A549 treated with GW870086 at 1 μM for 4 hours (cell line): ENCODE measurements around the gene RCOR2. TPM values are rescaled to one million over a fixed set of nuclear protein-coding genes. Genes with fewer than 3 reads are reported as not detected.

Experiments used
- total RNA-seq: library from RNA; stranded (reverse); fragments of 200-300 nt; extraction: Qiagen RNA extraction; gene quantifications from 5 replicates; pipeline ENCODE4 v1.2.3, GENCODE V29; 2022; ENCODE audit warnings: low read depth

RCOR2 gene
- 0.70 to 1.2 TPM (median 1.0 TPM) in 5 replicates for total RNA-seq

DNA sequence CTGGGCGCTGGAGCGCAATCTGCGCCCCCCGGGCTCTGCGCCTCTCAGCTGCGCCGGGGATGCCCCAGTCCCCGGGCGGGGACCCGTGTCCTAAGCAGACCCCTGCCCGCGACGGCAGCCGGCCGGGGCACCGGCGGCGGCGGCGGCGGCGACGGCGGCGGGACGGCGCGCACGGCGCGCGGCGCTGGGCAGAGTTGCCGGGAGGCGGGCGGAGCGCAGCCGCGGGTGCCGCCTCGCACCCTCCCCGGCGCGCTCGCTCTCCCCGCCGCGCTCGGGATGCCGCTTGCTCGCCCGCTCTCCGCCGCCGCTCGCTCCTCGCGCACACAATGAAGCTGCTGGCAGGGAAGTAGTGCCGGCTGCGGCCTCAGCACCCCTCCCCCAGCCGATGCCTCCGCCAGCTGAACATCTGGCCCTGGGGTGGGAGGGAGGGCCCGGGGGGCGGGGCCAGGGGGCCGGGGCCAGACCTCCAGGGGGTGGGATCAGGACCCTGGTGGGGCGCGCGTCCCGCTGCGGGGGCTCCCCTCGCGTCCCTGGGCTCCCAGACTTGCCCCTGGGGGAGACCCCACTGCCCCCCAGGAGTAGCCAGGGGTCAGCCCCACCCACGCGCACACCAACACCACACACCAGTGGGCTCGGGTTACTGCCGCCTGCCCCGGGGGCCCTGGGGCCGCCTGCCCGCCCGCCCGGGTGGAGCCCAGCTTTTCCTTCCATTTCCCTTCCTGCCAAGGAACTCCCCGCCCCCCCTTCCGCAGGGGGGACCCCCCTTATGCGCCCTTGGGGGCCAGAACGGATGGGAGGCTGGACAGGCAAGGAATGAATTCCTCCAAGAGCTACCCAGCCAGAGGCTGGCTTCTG is at the start of gene RCOR2:
Gene RCOR2 (minus strand): TSS at position 328 of the 855 bp plus-strand sequence. CDS start 708 bp downstream, outside the sequence.

DNA sequence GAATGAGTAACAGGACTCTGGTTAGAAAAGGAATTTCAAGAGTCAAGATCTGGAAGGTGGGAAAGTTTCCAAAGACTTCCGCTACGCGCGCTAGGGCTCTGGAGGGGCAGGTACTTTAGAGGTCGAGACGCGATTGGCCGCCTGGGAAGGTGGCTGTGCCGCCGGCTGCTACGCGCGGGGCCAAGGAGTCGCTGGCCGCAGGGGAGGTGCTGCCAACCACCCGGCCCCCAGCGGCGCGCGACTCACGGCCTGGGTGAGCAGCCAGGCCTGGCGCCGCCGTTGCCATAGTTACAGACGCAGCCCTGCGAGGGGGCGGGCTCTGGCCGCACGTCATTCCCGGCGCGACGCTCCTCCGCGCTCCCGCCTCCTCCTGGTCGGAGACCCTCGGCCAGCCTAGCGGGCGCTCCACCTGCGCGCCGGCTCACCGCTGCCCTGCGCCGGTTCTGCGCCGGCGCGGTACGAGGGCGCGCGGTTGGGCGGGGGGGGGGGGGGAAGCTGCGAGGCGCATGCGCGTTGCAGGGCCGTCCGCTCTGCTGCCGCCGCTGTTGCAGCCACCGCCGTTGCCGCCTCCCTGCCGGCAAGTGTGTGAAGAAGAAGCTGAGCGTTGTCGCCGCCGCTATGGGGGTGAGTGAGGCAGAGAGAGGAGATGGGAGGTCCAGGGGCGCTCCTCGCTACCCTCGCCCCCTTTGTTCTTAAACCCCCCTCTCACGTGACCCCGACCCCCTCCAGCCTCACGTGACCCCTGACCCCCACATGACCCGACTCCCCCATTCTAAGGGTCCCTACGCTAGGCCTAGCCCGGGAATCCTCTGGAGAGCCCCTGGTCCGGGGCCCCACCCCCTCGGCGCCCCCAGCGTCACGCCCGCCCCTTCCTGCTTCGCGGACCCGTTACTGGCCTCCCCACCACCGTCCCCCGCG is 21.8 kb upstream of the RCOR2 start, which contains the start of gene NAA40:
Gene NAA40 (plus strand): TSS at position 524 of the 918 bp plus-strand sequence. CDS start 95 bp downstream, at position 619.

Other genes with a start within 250 kb of the RCOR2 start
- 32.7 to 38.5 TPM (median 35.8 TPM) in 5 replicates for gene ATL3, start 245.8 kb downstream of the RCOR2 start, total RNA-seq
- 95.6 to 110 TPM (median 103 TPM) in 5 replicates for gene RTN3, start 235.7 kb downstream of the RCOR2 start, total RNA-seq
- 4.1 to 6.8 TPM (median 5.6 TPM) in 5 replicates for gene ZFTA, start 148.4 kb downstream of the RCOR2 start, total RNA-seq
- gene SPINDOC, start 103.7 kb downstream of the RCOR2 start, total RNA-seq: 35.0 to 48.6 TPM (median 47.7 TPM) in 5 replicates
- 25.2 to 31.8 TPM (median 28.8 TPM) in 5 replicates for gene MARK2, start 78.1 kb downstream of the RCOR2 start, total RNA-seq
- gene NAA40, start 21.8 kb upstream of the RCOR2 start, total RNA-seq: 13.6 to 17.0 TPM (median 15.0 TPM) in 5 replicates
- gene COX8A, start 57.5 kb upstream of the RCOR2 start, total RNA-seq: 794 to 1,065 TPM (median 979 TPM) in 5 replicates
- gene OTUB1, start 69.3 kb upstream of the RCOR2 start, total RNA-seq: 105 to 135 TPM (median 126 TPM) in 5 replicates
- 0.03 to 0.09 TPM (median 0.05 TPM) in 4 of 5 replicates, not detected in the other for gene FLRT1, start 118.8 kb upstream of the RCOR2 start, total RNA-seq
- 8.8 to 15.6 TPM (median 13.6 TPM) in 5 replicates for gene MACROD1, start 248.9 kb upstream of the RCOR2 start, total RNA-seq